Upper lobe of right lung (tissue), 1 donor: ENCODE results near the gene CACTIN. TPM values are rescaled to one million over a fixed set of nuclear protein-coding genes. Genes with fewer than 3 reads are reported as not detected.

ENCODE experiments used
- ATAC-seq: fragments of 200-7000 bp; cut with Tn5 transposase; one replicate; pipeline ENCODE4 v1.9.1; 2020; ENCODE audit warnings: mild to moderate bottlenecking, moderate library complexity
- DNase-seq: peaks from one replicate; pipeline ENCODE4 v3.0.0-alpha.2; 2020
- H3K27ac ChIP-seq: fragments of 200-600 bp; one replicate; pipeline ENCODE4 v1.8.0; 2022
- H3K27me3 ChIP-seq: fragments of 200-600 bp; one replicate; pipeline ENCODE4 v1.8.0; 2022; ENCODE audit warnings: mild to moderate bottlenecking
- H3K36me3 ChIP-seq: fragments of 200-600 bp; one replicate; pipeline ENCODE4 v1.8.0; 2022
- H3K4me1 ChIP-seq: fragments of 200-600 bp; one replicate; pipeline ENCODE4 v1.8.0; 2022
- H3K4me3 ChIP-seq: fragments of 200-600 bp; one replicate; pipeline ENCODE4 v1.8.0; 2022; ENCODE audit warnings: mild to moderate bottlenecking
- H3K9me3 ChIP-seq: fragments of 200-600 bp; one replicate; pipeline ENCODE4 v1.8.0; 2022
- CTCF ChIP-seq: fragments of 200-600 bp; IDR thresholded peaks from one replicate; pipeline ENCODE4 v1.8.0; 2022; ENCODE audit warnings: antibody characterized with exemption
- intact Hi-C: fragments of 100-400 bp; cut with DNase I; formaldehyde crosslinking; loops from one replicate; pipeline ENCODE4 v1.11.0; 2022
- total RNA-seq: library from RNA; stranded (reverse); fragmentation: NEBNext Ultra II Directional; extraction: Animal tissue kit (Norgen Biotek cat#: 25700); gene quantifications from one replicate; pipeline ENCODE4 v1.2.1, GENCODE V29; 2021
- donor health status: DM: no; HTN: yes; CAD: no; lungs with severe emphysema.

CACTIN gene
- total RNA-seq, 1 donor from 2014 or later = 24.3 TPM

GRCh38 chr19:3645067-3645396 is 18.4 kb upstream of the CACTIN start:
- Histone ChIP-seq H3K4me3 (no peak overlapping the region), H3K9me3 (no peaks in the 10 kb centered on the region), H3K4me1 (no peaks in the 10 kb centered on the region), H3K36me3 (peaks cover 43% of the 10 kb centered on the region), H3K27me3 (no peaks in the 10 kb centered on the region), H3K27ac (no peak overlapping the region)
- no peak for TF ChIP-seq CTCF
- no peak for ATAC-seq
- no peak for DNase-seq
- intact Hi-C loops = no loop called here

GRCh38 chr19:3644351-3645066 is 17.9 kb upstream of the CACTIN start:
- intact Hi-C loops = no loop called here
- H3K4me1 ChIP-seq = no peaks in the 10 kb centered on the region
- H3K4me3 ChIP-seq = no peak overlapping the region
- DNase-seq (no peak), ATAC-seq (no peak)
- TF ChIP-seq CTCF = no peak
- H3K36me3 ChIP-seq = peaks cover 47% of the 10 kb centered on the region
- H3K27ac ChIP-seq = no peak overlapping the region
- H3K9me3 ChIP-seq = no peaks in the 10 kb centered on the region
- no peaks in the 10 kb centered on the region for H3K27me3 ChIP-seq

- Histone ChIP-seq H3K4me1 (no peaks in the 10 kb centered on the region), H3K9me3 (no peaks in the 10 kb centered on the region), H3K27me3 (no peaks in the 10 kb centered on the region), H3K36me3 (peaks cover 52% of the 10 kb centered on the region), H3K27ac (no peak overlapping the region), H3K4me3 (no peak overlapping the region)
- no peak for ATAC-seq
- intact Hi-C loops = no loop called here
- DNase-seq = no peak
- no peak for TF ChIP-seq CTCF
Measured at GRCh38 chr19:3643674-3644313, 17.2 kb upstream of the CACTIN start.

GRCh38 chr19:3642987-3643673 is 16.5 kb upstream of the CACTIN start:
- no peak for TF ChIP-seq CTCF
- Histone ChIP-seq H3K27ac (no peak overlapping the region), H3K4me3 (no peak overlapping the region), H3K4me1 (no peaks in the 10 kb centered on the region), H3K36me3 (peaks cover 52% of the 10 kb centered on the region), H3K27me3 (no peaks in the 10 kb centered on the region), H3K9me3 (no peaks in the 10 kb centered on the region)
- intact Hi-C loops = no loop called here
- ATAC-seq (peak; percentile 9), DNase-seq (no peak)

GRCh38 chr19:3642296-3642695 is 15.7 kb upstream of the CACTIN start:
- no peak for DNase-seq
- intact Hi-C loops = no loop called here
- Histone ChIP-seq H3K4me3 (no peak overlapping the region), H3K36me3 (peaks cover 52% of the 10 kb centered on the region), H3K4me1 (no peaks in the 10 kb centered on the region), H3K27ac (no peak overlapping the region), H3K27me3 (no peaks in the 10 kb centered on the region), H3K9me3 (no peaks in the 10 kb centered on the region)
- ATAC-seq = no peak
- TF ChIP-seq CTCF = no peak
